HG03565 (cell line): Measurements from ENCODE around the gene FAM161B.

Experiments used
- ATAC-seq: cut with Tn5 transposase; IDR thresholded peaks from one replicate; pipeline ENCODE4 v1.9.1; 2021; ENCODE audit warnings: mild to moderate bottlenecking, moderate library complexity; ENCODE audit not compliant: unreplicated experiment

FAM161B gene

DNA sequence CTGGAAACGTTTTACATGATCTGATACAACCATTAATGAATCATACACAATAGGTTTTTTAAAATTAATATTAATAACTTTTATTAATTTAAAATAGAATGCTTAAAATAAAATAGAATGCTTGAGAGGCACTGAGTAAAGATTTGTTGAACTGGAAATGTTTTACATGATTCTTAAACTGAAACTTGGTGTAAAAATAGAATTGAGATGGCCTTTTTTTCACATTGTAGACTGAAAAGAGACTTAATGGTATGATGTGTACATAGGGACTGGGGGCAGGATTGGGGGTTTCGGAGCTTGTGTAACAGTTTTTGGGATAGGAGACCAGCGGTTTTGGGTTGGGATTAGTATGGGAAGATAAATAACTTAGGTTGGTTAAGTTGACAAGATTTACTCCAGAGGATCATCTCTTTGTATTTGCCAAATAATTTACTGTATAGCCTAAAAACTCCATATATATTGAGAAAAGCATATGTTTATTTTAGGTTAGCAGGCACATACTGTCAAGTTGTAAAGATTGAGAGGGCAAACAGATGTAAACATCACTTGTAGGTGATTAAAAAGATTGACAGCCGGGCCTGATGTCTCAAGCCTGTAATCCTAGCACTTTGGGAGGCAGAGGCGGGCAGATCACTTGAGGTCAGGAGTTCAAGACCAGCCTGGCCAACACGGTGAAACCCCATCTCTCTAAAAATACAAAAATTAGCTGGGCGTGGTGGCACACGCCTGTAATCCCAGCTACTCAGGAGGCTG is 65.3 kb downstream of the FAM161B start:
- ATAC-seq = no peak
